Natural killer cell (primary cell): ENCODE results near the gene OR4D2. TPM values are rescaled to one million over a fixed set of nuclear protein-coding genes. Genes with fewer than 3 reads are reported as not detected.
A peak's percentile ranks its signal among the peaks of the same experiment; 100 is the strongest.

Experiments
- ATAC-seq, 3 donors: fragments of 150-1000 bp in 2 of 3; fragments of 200-7000 bp in 1 of 3; cut with Tn5 transposase; 1 replicate in 1 of 3; 2 replicates in 2 of 3; pipeline ENCODE4 v1.10.0; 2021; ENCODE audit warnings: mild to moderate bottlenecking in 2 of 3, moderate library complexity in 2 of 3
- DNase-seq, 2 donors: peaks; one replicate each; pipeline versions ENCODE4 v3.0.0 to v3.0.0-alpha.2; 2013 to 2021; ENCODE audit warnings: mixed read lengths in 1 of 2
- H3K27ac ChIP-seq: one replicate; pipeline ENCODE4 v1.5.1; 2013; ENCODE audit warnings: mild to moderate bottlenecking, low read length
- H3K27me3 ChIP-seq: one replicate; pipeline ENCODE4 v1.6.1; 2013; ENCODE audit warnings: low read length; ENCODE audit not compliant: control insufficient read depth, insufficient read depth
- H3K36me3 ChIP-seq: one replicate; pipeline ENCODE4 v1.6.1; 2013; ENCODE audit warnings: low read length; ENCODE audit not compliant: control insufficient read depth, insufficient read depth
- H3K4me1 ChIP-seq: one replicate; pipeline ENCODE4 v1.6.1; 2013; ENCODE audit warnings: low read length; ENCODE audit not compliant: control insufficient read depth, insufficient read depth
- H3K4me3 ChIP-seq: one replicate; pipeline ENCODE4 v1.5.1; 2013; ENCODE audit warnings: low read length
- H3K9me3 ChIP-seq: one replicate; pipeline ENCODE4 v1.6.1; 2013; ENCODE audit warnings: low read length; ENCODE audit not compliant: control insufficient read depth, insufficient read depth
- H3K27ac Mint-ChIP-seq, 2 donors: one replicate each; pipeline ENCODE4 v1.8.0; 2022; ENCODE audit warnings: mild to moderate bottlenecking in 2 of 2, mixed read lengths in 2 of 2, moderate library complexity in 1 of 2
- H3K27me3 Mint-ChIP-seq, 2 donors: one replicate each; pipeline ENCODE4 v1.8.0; 2022; ENCODE audit warnings: low read depth in 2 of 2, mixed read lengths in 2 of 2
- H3K36me3 Mint-ChIP-seq: one replicate; pipeline ENCODE4 v1.8.0; 2022; ENCODE audit warnings: mixed read lengths
- H3K4me1 Mint-ChIP-seq, 2 donors: one replicate each; pipeline ENCODE4 v1.8.0; 2022; ENCODE audit warnings: mixed read lengths in 2 of 2
- H3K4me3 Mint-ChIP-seq: one replicate; pipeline ENCODE4 v1.8.0; 2022; ENCODE audit warnings: mild to moderate bottlenecking, moderate library complexity, mixed read lengths
- H3K9me3 Mint-ChIP-seq, 2 donors: one replicate each; pipeline ENCODE4 v1.8.0; 2022; ENCODE audit warnings: mixed read lengths in 2 of 2
- WGBS: methylation state at CpG from one replicate; pipeline ENCODE4 v1.1.7; 2013; ENCODE audit warnings: missing lambda C conversion rate; ENCODE audit not compliant: insufficient coverage; 5-methylcytosine and 5-hydroxymethylcytosine counted together
- intact Hi-C: fragments of 100-400 bp; cut with micrococcal nuclease; formaldehyde crosslinking; loops from one replicate; pipeline ENCODE4 v1.14.2; 2022
- total RNA-seq, 4 donors: library from RNA; stranded (reverse); fragments of 120-200 nt in 1 of 4; gene quantifications; one replicate each; pipeline versions ENCODE4 v1.2.3 to v1.2.4, GENCODE V29; 2013 to 2022
- TF ChIP-seq, protein P1 (sequence below): fragments of 200-600 bp; IDR thresholded peaks from one replicate; pipeline ENCODE4 v1.8.0; 2022; ENCODE audit warnings: antibody characterized with exemption

OR4D2 gene
- total RNA-seq, 3 donors from 2014 or later (not counting 1 experiment from before 2014, with no cell fraction given) = not detected

- Mint-ChIP-seq H3K27me3 (peaks cover 0 to 15% of the 10 kb centered on the region in 2 donors), H3K36me3 (no peaks in the 10 kb centered on the region), H3K27ac (no peak overlapping the region), H3K4me1 (peaks cover 0 to 4% of the 10 kb centered on the region in 2 donors), H3K4me3 (no peak overlapping the region), H3K9me3 (no peaks in the 10 kb centered on the region)
- WGBS = 86% methylated on average over 4 of the region's 5 CpGs
- H3K4me3 ChIP-seq = no peak overlapping the region
- no peak overlapping the region for H3K27ac ChIP-seq
- ATAC-seq (no peak), DNase-seq (no peak)
- TF ChIP-seq, protein P1, sequence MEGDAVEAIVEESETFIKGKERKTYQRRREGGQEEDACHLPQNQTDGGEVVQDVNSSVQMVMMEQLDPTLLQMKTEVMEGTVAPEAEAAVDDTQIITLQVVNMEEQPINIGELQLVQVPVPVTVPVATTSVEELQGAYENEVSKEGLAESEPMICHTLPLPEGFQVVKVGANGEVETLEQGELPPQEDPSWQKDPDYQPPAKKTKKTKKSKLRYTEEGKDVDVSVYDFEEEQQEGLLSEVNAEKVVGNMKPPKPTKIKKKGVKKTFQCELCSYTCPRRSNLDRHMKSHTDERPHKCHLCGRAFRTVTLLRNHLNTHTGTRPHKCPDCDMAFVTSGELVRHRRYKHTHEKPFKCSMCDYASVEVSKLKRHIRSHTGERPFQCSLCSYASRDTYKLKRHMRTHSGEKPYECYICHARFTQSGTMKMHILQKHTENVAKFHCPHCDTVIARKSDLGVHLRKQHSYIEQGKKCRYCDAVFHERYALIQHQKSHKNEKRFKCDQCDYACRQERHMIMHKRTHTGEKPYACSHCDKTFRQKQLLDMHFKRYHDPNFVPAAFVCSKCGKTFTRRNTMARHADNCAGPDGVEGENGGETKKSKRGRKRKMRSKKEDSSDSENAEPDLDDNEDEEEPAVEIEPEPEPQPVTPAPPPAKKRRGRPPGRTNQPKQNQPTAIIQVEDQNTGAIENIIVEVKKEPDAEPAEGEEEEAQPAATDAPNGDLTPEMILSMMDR = no peak
- no peaks in the 10 kb centered on the region for H3K4me1 ChIP-seq
- intact Hi-C loops = no loop called here
- H3K27me3 ChIP-seq = peaks cover 3% of the 10 kb centered on the region
- H3K36me3 ChIP-seq = no peaks in the 10 kb centered on the region
- H3K9me3 ChIP-seq = no peaks in the 10 kb centered on the region
Measured at GRCh38 chr17:58195518-58196123, 28.8 kb downstream of the OR4D2 start.

DNA sequence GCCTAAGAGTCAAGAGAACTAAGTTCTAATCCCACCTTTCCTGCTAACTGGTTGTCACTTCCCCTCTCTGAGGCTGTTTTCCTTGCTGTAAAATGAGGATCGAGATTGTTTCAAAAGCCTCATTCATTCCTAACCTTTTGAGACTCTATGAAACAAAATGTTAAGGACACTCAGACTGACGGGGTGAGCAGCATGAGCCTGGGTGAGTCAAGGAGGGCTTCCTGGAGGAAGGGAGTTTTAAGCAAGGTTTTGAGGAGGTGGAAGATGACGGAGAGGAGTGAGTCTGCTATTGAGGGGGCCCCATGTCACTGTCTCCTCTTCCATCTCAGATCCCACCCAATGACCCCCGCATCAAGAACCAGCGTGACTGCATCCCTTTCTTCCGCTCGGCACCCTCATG lies 29.8 kb downstream of the OR4D2 start:
- Histone ChIP-seq H3K9me3 (no peaks in the 10 kb centered on the region), H3K27me3 (peaks cover 3% of the 10 kb centered on the region), H3K4me1 (no peaks in the 10 kb centered on the region), H3K36me3 (no peaks in the 10 kb centered on the region), H3K27ac (no peak overlapping the region), H3K4me3 (no peak overlapping the region)
- H3K27me3 Mint-ChIP-seq = peaks cover 0 to 15% of the 10 kb centered on the region in 2 donors
- WGBS = 76% methylated on average over 6 of the region's 7 CpGs
- TF ChIP-seq, protein P1 = no peak
- intact Hi-C loops = no loop called here
- H3K9me3 Mint-ChIP-seq = no peaks in the 10 kb centered on the region
- H3K4me1 Mint-ChIP-seq = peaks cover 0 to 4% of the 10 kb centered on the region in 2 donors
- no peak overlapping the region for H3K27ac Mint-ChIP-seq
- no peak for ATAC-seq
- no peak for DNase-seq
- no peak overlapping the region for H3K4me3 Mint-ChIP-seq
- H3K36me3 Mint-ChIP-seq = no peaks in the 10 kb centered on the region

DNA sequence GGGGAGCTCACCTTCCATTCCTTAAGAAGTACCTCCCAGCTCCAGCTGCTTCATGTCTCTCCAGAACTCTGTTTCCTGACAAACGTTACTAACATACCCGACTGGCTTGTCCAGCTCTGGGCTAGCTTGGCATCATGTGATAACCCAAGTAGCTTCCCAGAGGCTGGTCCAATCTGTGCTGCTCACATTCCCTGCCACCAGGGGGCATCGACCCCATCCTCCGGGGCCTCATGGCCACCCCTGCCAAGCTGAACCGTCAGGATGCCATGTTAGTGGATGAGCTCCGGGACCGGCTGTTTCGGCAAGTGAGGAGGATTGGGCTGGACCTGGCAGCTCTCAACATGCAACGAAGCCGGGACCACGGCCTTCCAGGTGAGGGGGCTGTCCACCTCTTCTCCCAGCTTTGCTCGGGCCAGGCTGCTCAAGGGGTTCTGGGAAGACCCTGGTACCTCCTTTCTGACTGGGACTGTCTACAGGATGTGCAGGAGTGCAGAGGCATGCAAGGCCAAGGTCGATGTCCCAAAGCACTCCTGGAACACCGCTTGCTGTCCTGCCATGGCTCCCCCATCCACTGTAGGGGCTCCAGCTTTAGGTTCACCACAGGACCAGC lies 33.3 kb downstream of the OR4D2 start:
- Mint-ChIP-seq H3K4me1 (peaks cover 0 to 4% of the 10 kb centered on the region in 2 donors), H3K9me3 (no peaks in the 10 kb centered on the region), H3K27ac (no peak overlapping the region), H3K4me3 (no peak overlapping the region), H3K36me3 (no peaks in the 10 kb centered on the region), H3K27me3 (peaks cover 0 to 12% of the 10 kb centered on the region in 2 donors)
- Histone ChIP-seq H3K4me3 (no peak overlapping the region), H3K4me1 (no peaks in the 10 kb centered on the region), H3K9me3 (no peaks in the 10 kb centered on the region), H3K27me3 (peaks cover 3% of the 10 kb centered on the region), H3K27ac (no peak overlapping the region), H3K36me3 (no peaks in the 10 kb centered on the region)
- peak; percentile 50 to 71 for DNase-seq
- WGBS = 47% methylated on average over 14 of the region's 14 CpGs
- intact Hi-C loops = no loop called here
- TF ChIP-seq, protein P1 = peak; percentile 65
- ATAC-seq = peak; percentile 72 to 85 (median 81)
